ENCODE data around the gene ZNF618.

DNA sequence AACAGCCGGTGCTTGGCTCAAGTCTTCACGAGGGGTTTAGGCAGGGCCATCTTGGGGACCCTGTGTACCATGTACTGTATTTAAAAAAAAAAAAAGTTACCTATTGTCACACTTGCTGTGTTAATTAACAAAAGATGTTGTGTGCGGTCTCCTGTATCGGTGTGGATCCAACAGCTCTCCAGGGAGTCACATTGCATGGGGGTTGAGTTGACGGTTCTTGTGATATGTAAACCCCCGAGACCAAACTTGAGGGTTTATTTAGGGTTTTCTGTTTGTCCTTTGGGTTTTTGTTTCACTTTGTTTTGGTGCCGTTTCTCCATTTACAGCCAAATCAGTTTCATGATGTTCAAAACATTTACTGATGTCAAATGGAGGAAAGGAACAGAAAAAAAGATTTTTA is 179.8 kb downstream of the ZNF618 start:
- TF ChIP-seq, protein P1, sequence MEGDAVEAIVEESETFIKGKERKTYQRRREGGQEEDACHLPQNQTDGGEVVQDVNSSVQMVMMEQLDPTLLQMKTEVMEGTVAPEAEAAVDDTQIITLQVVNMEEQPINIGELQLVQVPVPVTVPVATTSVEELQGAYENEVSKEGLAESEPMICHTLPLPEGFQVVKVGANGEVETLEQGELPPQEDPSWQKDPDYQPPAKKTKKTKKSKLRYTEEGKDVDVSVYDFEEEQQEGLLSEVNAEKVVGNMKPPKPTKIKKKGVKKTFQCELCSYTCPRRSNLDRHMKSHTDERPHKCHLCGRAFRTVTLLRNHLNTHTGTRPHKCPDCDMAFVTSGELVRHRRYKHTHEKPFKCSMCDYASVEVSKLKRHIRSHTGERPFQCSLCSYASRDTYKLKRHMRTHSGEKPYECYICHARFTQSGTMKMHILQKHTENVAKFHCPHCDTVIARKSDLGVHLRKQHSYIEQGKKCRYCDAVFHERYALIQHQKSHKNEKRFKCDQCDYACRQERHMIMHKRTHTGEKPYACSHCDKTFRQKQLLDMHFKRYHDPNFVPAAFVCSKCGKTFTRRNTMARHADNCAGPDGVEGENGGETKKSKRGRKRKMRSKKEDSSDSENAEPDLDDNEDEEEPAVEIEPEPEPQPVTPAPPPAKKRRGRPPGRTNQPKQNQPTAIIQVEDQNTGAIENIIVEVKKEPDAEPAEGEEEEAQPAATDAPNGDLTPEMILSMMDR (conservative IDR thresholded peaks at IDR 0.05; ENCODE audit: low read depth in 2 of 2), result no peak
- TF ChIP-seq ETS1 (IDR thresholded peaks at IDR 0.05) (no peak), EZH2 (IDR thresholded peaks at IDR 0.05; ENCODE audit: low read depth, unreplicated experiment) (no peak), POLR2AphosphoS5 (IDR thresholded peaks at IDR 0.05; ENCODE audit: low read depth) (no peak), CREB1 (CRISPR knock-in tag; IDR thresholded peaks at IDR 0.05; ENCODE audit: low read depth) (no peak), REST (IDR thresholded peaks at IDR 0.05; ENCODE audit: unreplicated experiment) (no peak), EZH2phosphoT487 (IDR thresholded peaks at IDR 0.05; ENCODE audit: unreplicated experiment) (no peak), ZNF331 (CRISPR knock-in tag; IDR thresholded peaks at IDR 0.05; ENCODE audit: low read depth) (no peak), STAT1 (IDR thresholded peaks at IDR 0.05; ENCODE audit: unreplicated experiment) (no peak), JUNB (IDR thresholded peaks at IDR 0.05; ENCODE audit: unreplicated experiment) (no peak)
